ENCODE measurements around the gene MMP24. TPM values are rescaled to one million over a fixed set of nuclear protein-coding genes. Genes with fewer than 3 reads are reported as not detected.
A peak's percentile ranks its signal among the peaks of the same experiment; 100 is the strongest.

Gene MMP24
- total RNA-seq, 1 experiment from 2014 or later: 13.0 TPM

GRCh38 chr20:35325401-35325800 is 98.9 kb downstream of the MMP24 start:
- H3K27me3 ChIP-seq (replicated peaks; ENCODE audit: control insufficient read depth, insufficient read depth, low read length): no peaks in the 10 kb centered on the region
- H3K9me3 ChIP-seq: no peaks in the 10 kb centered on the region
- DNase-seq: no peak
- peak overlapping the region; percentile 69 for H3K27ac Mint-ChIP-seq (ENCODE audit: unreplicated experiment)
- no peak overlapping the region for H3K4me3 ChIP-seq (ENCODE audit: low read depth, low read length)
- H3K36me3 ChIP-seq (ENCODE audit: control insufficient read depth, insufficient read depth, low read length): no peaks in the 10 kb centered on the region
- no peak overlapping the region for H3K4me3 Mint-ChIP-seq (ENCODE audit: unreplicated experiment)
- H3K36me3 Mint-ChIP-seq (ENCODE audit: insufficient read depth, unreplicated experiment): no peaks in the 10 kb centered on the region
- peaks cover 71% of the 10 kb centered on the region for H3K4me1 ChIP-seq
- ChIA-PET POLR2A (no interaction called here), CTCF (no interaction called here)
- intact Hi-C loops (cut with micrococcal nuclease; ENCODE audit: unreplicated experiment): loop anchor here (10.0 kb wide), 1 partner anchor 289 kb away; the partner anchor contains the start of gene SPAG4
- BruUV-seq (replicated peaks): no TSS peak
- TF ChIP-seq CTCF (IDR thresholded peaks at IDR 0.05; ENCODE audit: insufficient read depth in 1 of 2, low read depth in 1 of 2, low read length in 1 of 2, severe bottlenecking in 1 of 2, unreplicated experiment in 1 of 2): no peak
- H3K9me3 Mint-ChIP-seq (ENCODE audit: unreplicated experiment): no peaks in the 10 kb centered on the region
- H3K27me3 Mint-ChIP-seq (ENCODE audit: insufficient read depth, unreplicated experiment): no peaks in the 10 kb centered on the region
- H3K4me1 Mint-ChIP-seq (ENCODE audit: low read depth, unreplicated experiment): peaks cover 40% of the 10 kb centered on the region

- ChIA-PET POLR2A (no interaction called here), CTCF (interaction anchor here (1.2 to 1.6 kb wide), 4 partner anchors 8 to 62 kb away, joined by 6 to 33 read pairs (median 14); no protein-coding TSS in a partner anchor)
- Mint-ChIP-seq H3K4me3 (ENCODE audit: unreplicated experiment) (no peak overlapping the region), H3K27ac (ENCODE audit: unreplicated experiment) (peak overlapping the region; percentile 69), H3K36me3 (ENCODE audit: insufficient read depth, unreplicated experiment) (no peaks in the 10 kb centered on the region), H3K9me3 (ENCODE audit: unreplicated experiment) (no peaks in the 10 kb centered on the region), H3K27me3 (ENCODE audit: insufficient read depth, unreplicated experiment) (no peaks in the 10 kb centered on the region), H3K4me1 (ENCODE audit: low read depth, unreplicated experiment) (peaks cover 32% of the 10 kb centered on the region)
- DNase-seq: no peak
- Histone ChIP-seq H3K4me3 (ENCODE audit: low read depth, low read length) (no peak overlapping the region), H3K36me3 (ENCODE audit: control insufficient read depth, insufficient read depth, low read length) (no peaks in the 10 kb centered on the region), H3K9me3 (no peaks in the 10 kb centered on the region), H3K4me1 (peaks cover 63% of the 10 kb centered on the region), H3K27me3 (replicated peaks; ENCODE audit: control insufficient read depth, insufficient read depth, low read length) (no peaks in the 10 kb centered on the region)
- intact Hi-C loops (cut with micrococcal nuclease; ENCODE audit: unreplicated experiment): loop anchor here (10.0 kb wide), 1 partner anchor 289 kb away; the partner anchor contains the start of gene SPAG4
- no TSS peak for BruUV-seq (replicated peaks)
- TF ChIP-seq CTCF (IDR thresholded peaks at IDR 0.05; ENCODE audit: insufficient read depth in 1 of 2, low read depth in 1 of 2, low read length in 1 of 2, severe bottlenecking in 1 of 2, unreplicated experiment in 1 of 2): no peak
Observed at GRCh38 chr20:35326021-35326739, 99.7 kb downstream of the MMP24 start.

Other genes starting within 250 kb of the MMP24 start
- 144 and 146 TPM in 2 replicates for gene TRPC4AP, start 133.9 kb upstream of the MMP24 start, total RNA-seq (2022)
- 41.2 and 42.4 TPM in 2 replicates for gene EDEM2, start 79.4 kb upstream of the MMP24 start, total RNA-seq (2022)
- gene PROCR, start 54.6 kb upstream of the MMP24 start, total RNA-seq (2022): 4.0 and 4.7 TPM in 2 replicates
- 38.8 and 42.3 TPM in 2 replicates for gene MMP24OS, start 51.4 kb downstream of the MMP24 start, total RNA-seq (2022)
- gene EIF6, start 58.1 kb downstream of the MMP24 start, total RNA-seq (2022): 403 and 420 TPM in 2 replicates
- gene FAM83C, start 65.7 kb downstream of the MMP24 start, total RNA-seq (2022): 0.09 TPM in 1 of 2 replicates, not detected in the other
- 91.9 and 96.9 TPM in 2 replicates for gene UQCC1, start 185.3 kb downstream of the MMP24 start, total RNA-seq (2022)
- not detected in 2 replicates for gene GDF5, start 211.5 kb downstream of the MMP24 start, total RNA-seq (2022)
- gene CEP250, start 228.9 kb downstream of the MMP24 start, total RNA-seq (2022): 117 and 137 TPM in 2 replicates

Measured in Caco-2 (cell line).